ENCODE results near the gene PTCH1. TPM values are rescaled to one million over a fixed set of nuclear protein-coding genes. Genes with fewer than 3 reads are reported as not detected.

The PTCH1 gene
- total and polyA plus RNA-seq, 2 donors (not counting 1 experiment from before 2014, with no cell fraction given) = 3.5 to 13.8 TPM

- Mint-ChIP-seq H3K9me3 (ENCODE audit: insufficient read depth) (no peaks in the 10 kb centered on the region), H3K4me3 (no peak overlapping the region), H3K27me3 (peaks cover 54% of the 10 kb centered on the region), H3K27ac (no peak overlapping the region), H3K4me1 (no peaks in the 10 kb centered on the region)
- H3K4me3 ChIP-seq (ENCODE audit: control extremely low read depth in 1 of 5, extremely low read depth in 1 of 5, insufficient read depth in 1 of 5, low read depth in 2 of 5, low read length in 4 of 5) = no peak overlapping the region
- 76% methylated on average over 2 of the region's 4 CpGs for WGBS (ENCODE audit: insufficient coverage)
- H3K27ac ChIP-seq (ENCODE audit: low read length in 2 of 2) = no peak overlapping the region
- DNase-seq (no peak), ATAC-seq (ENCODE audit: low read depth) (no peak)
- H3K4me1 ChIP-seq (ENCODE audit: control insufficient read depth in 2 of 2, insufficient read depth in 2 of 2, low read length in 2 of 2) = no peaks in the 10 kb centered on the region
- CTCF ChIA-PET = no interaction called here
- no peaks in the 10 kb centered on the region for H3K36me3 ChIP-seq (replicated peaks in 1 of 2; ENCODE audit: control extremely low read depth in 1 of 2, control insufficient read depth in 1 of 2, extremely low read depth in 1 of 2, insufficient read depth in 2 of 2, low read length in 1 of 2)
- TF ChIP-seq, protein P1, sequence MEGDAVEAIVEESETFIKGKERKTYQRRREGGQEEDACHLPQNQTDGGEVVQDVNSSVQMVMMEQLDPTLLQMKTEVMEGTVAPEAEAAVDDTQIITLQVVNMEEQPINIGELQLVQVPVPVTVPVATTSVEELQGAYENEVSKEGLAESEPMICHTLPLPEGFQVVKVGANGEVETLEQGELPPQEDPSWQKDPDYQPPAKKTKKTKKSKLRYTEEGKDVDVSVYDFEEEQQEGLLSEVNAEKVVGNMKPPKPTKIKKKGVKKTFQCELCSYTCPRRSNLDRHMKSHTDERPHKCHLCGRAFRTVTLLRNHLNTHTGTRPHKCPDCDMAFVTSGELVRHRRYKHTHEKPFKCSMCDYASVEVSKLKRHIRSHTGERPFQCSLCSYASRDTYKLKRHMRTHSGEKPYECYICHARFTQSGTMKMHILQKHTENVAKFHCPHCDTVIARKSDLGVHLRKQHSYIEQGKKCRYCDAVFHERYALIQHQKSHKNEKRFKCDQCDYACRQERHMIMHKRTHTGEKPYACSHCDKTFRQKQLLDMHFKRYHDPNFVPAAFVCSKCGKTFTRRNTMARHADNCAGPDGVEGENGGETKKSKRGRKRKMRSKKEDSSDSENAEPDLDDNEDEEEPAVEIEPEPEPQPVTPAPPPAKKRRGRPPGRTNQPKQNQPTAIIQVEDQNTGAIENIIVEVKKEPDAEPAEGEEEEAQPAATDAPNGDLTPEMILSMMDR (IDR thresholded peaks at IDR 0.05) = no peak
- TF ChIP-seq EZH2 (IDR thresholded peaks at IDR 0.05; ENCODE audit: borderline replicate concordance, insufficient read depth, low read depth, low read length, poor library complexity, severe bottlenecking) = no peak
- POLR2A ChIA-PET = no interaction called here
- H3K79me2 ChIP-seq (ENCODE audit: control insufficient read depth, insufficient read depth, low read length) = no peaks in the 10 kb centered on the region
- no peaks in the 10 kb centered on the region for H4K20me1 ChIP-seq (ENCODE audit: control insufficient read depth, insufficient read depth, low read length, poor library complexity, severe bottlenecking)
- intact Hi-C loops (cut with micrococcal nuclease) = no loop called here
- no peak overlapping the region for H2AFZ ChIP-seq (ENCODE audit: insufficient read depth, low read depth, low read length, poor library complexity, severe bottlenecking)
- peaks cover 0 to 11% (median 0%) of the 10 kb centered on the region in 3 donors for H3K9me3 ChIP-seq (ENCODE audit: control extremely low read depth in 1 of 3, control insufficient read depth in 2 of 3, insufficient read depth in 1 of 3, low read length in 2 of 3)
- H3K9ac ChIP-seq (ENCODE audit: low read length) = no peak overlapping the region
- H3K27me3 ChIP-seq (replicated peaks in 1 of 4; ENCODE audit: control extremely low read depth in 1 of 4, control insufficient read depth in 3 of 4, insufficient read depth in 4 of 4, low read length in 3 of 4) = peaks cover 0 to 21% (median 4%) of the 10 kb centered on the region in 4 experiments
- H3K4me2 ChIP-seq (replicated peaks; ENCODE audit: low read depth, low read length, poor library complexity, severe bottlenecking) = no peak overlapping the region
These were observed 34.6 kb upstream of the PTCH1 start for GRCh38 chr9:95551406-95551805.

GRCh38 chr9:95545831-95546567 is 29.2 kb upstream of the PTCH1 start:
- no peak overlapping the region for H2AFZ ChIP-seq (ENCODE audit: insufficient read depth, low read depth, low read length, poor library complexity, severe bottlenecking)
- no peaks in the 10 kb centered on the region for H3K79me2 ChIP-seq (ENCODE audit: control insufficient read depth, insufficient read depth, low read length)
- H3K4me3 Mint-ChIP-seq = no peak overlapping the region
- H3K27ac Mint-ChIP-seq = no peak overlapping the region
- H3K9ac ChIP-seq (ENCODE audit: low read length) = no peak overlapping the region
- no peaks in the 10 kb centered on the region for H4K20me1 ChIP-seq (ENCODE audit: control insufficient read depth, insufficient read depth, low read length, poor library complexity, severe bottlenecking)
- H3K4me1 ChIP-seq (ENCODE audit: control insufficient read depth in 2 of 2, insufficient read depth in 2 of 2, low read length in 2 of 2) = no peaks in the 10 kb centered on the region
- ATAC-seq (ENCODE audit: low read depth) (no peak), DNase-seq (no peak)
- peaks cover 43% of the 10 kb centered on the region for H3K27me3 Mint-ChIP-seq
- TF ChIP-seq, protein P1 (IDR thresholded peaks at IDR 0.05) = no peak
- no peak for TF ChIP-seq EZH2 (IDR thresholded peaks at IDR 0.05; ENCODE audit: borderline replicate concordance, insufficient read depth, low read depth, low read length, poor library complexity, severe bottlenecking)
- POLR2A ChIA-PET = no interaction called here
- intact Hi-C loops (cut with micrococcal nuclease) = no loop called here
- H3K4me1 Mint-ChIP-seq = no peaks in the 10 kb centered on the region
- H3K36me3 ChIP-seq (replicated peaks in 1 of 2; ENCODE audit: control extremely low read depth in 1 of 2, control insufficient read depth in 1 of 2, extremely low read depth in 1 of 2, insufficient read depth in 2 of 2, low read length in 1 of 2) = no peaks in the 10 kb centered on the region
- H3K4me2 ChIP-seq (replicated peaks; ENCODE audit: low read depth, low read length, poor library complexity, severe bottlenecking) = no peak overlapping the region
- H3K27ac ChIP-seq (ENCODE audit: low read length in 2 of 2) = no peak overlapping the region
- H3K4me3 ChIP-seq (ENCODE audit: control extremely low read depth in 1 of 5, extremely low read depth in 1 of 5, insufficient read depth in 1 of 5, low read depth in 2 of 5, low read length in 4 of 5) = no peak overlapping the region
- CTCF ChIA-PET = no interaction called here
- no peaks in the 10 kb centered on the region for H3K9me3 ChIP-seq (ENCODE audit: control extremely low read depth in 1 of 3, control insufficient read depth in 2 of 3, insufficient read depth in 1 of 3, low read length in 2 of 3)
- H3K27me3 ChIP-seq (replicated peaks in 1 of 4; ENCODE audit: control extremely low read depth in 1 of 4, control insufficient read depth in 3 of 4, insufficient read depth in 4 of 4, low read length in 3 of 4) = peaks cover 0 to 3% (median 0%) of the 10 kb centered on the region in 4 experiments
- 73% methylated on average over 7 of the region's 12 CpGs for WGBS (ENCODE audit: insufficient coverage)
- no peaks in the 10 kb centered on the region for H3K9me3 Mint-ChIP-seq (ENCODE audit: insufficient read depth)

Data from B cell (primary cell).